ENCODE measurements around the gene GNMT. TPM values are rescaled to one million over a fixed set of nuclear protein-coding genes. Genes with fewer than 3 reads are reported as not detected.
"Not testable (repeated sequence)": the region's sequence is repeated elsewhere in the genome, so short reads cannot be mapped to it uniquely, and the experiment has no call there.

The GNMT gene
- polyA plus RNA-seq, 1 of the 3 experiments (the other 2 are of a cell fraction) = 2.0 TPM

DNA sequence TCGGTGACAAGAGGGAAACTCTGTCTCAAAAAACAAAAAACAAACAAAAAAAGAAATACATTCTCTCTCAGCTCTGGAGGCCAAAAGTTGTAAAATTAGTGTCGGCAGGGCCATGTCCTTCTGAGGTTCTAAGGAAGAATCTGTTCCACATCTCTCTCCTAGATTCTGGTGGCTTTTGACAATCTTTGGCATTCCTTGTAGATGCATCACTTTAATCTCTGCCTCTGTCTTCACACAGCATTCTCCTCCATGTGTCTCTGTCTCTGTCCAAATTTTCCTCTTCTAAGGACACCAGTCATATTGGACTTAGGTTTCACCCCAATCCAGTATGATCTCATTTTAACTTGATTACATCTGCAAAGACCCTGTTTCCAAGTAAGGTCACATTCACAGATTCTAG is 32.9 kb downstream of the GNMT start:
- H4K20me1 ChIP-seq (ENCODE audit: insufficient read depth) = no peaks in the 10 kb centered on the region
- peaks cover 19 to 24% of the 10 kb centered on the region in 2 experiments for H3K36me3 ChIP-seq (replicated peaks in 1 of 2; ENCODE audit: control insufficient read depth in 1 of 2, insufficient read depth in 2 of 2, low read length in 1 of 2)
- H3F3A ChIP-seq (replicated peaks; ENCODE audit: insufficient read depth) = peaks cover 7% of the 10 kb centered on the region
- H2AFZ ChIP-seq (ENCODE audit: low read depth) = no peak overlapping the region
- TF ChIP-seq MEF2A (IDR thresholded peaks at IDR 0.05; ENCODE audit: borderline replicate concordance, low read depth) (no peak), NRF1 (IDR thresholded peaks at IDR 0.05; ENCODE audit: low read depth, low read length) (no peak), SMC3 (IDR thresholded peaks at IDR 0.05; ENCODE audit: low read depth, low read length) (no peak), FOXJ3 (CRISPR knock-in tag; IDR thresholded peaks at IDR 0.05) (no peak), ZBTB33 (IDR thresholded peaks at IDR 0.05; ENCODE audit: borderline replicate concordance, low read depth) (no peak), FOSL2 (IDR thresholded peaks at IDR 0.05; ENCODE audit: borderline replicate concordance, low read depth) (no peak), MXI1 (IDR thresholded peaks at IDR 0.05; ENCODE audit: low read depth, low read length) (no peak), GATA2 (CRISPR knock-in tag; IDR thresholded peaks at IDR 0.05) (no peak), CHD2 (IDR thresholded peaks at IDR 0.05; ENCODE audit: low read length, partially characterized antibody) (no peak)
- H3K9me2 ChIP-seq = no peaks in the 10 kb centered on the region
- H3K4me2 ChIP-seq = no peak overlapping the region
- H3K9ac ChIP-seq = no peak overlapping the region
- peaks cover 0 to 1% of the 10 kb centered on the region in 2 experiments; a peak in 2 of 4 replicates for H3K4me1 ChIP-seq (ENCODE audit: control insufficient read depth in 1 of 2, insufficient read depth in 2 of 2, low read depth in 1 of 2, low read length in 1 of 2)
- no peaks in the 10 kb centered on the region for H3K9me3 ChIP-seq
- no peak for DNase-seq
- CTCF ChIA-PET = no interaction called here
- no peak overlapping the region for H3K27ac ChIP-seq (ENCODE audit: low read depth in 2 of 2, low read length in 1 of 2)
- H3K4me3 ChIP-seq (ENCODE audit: low read depth in 2 of 2, low read length in 1 of 2) = no peak overlapping the region
- no peaks in the 10 kb centered on the region for H3K27me3 ChIP-seq (ENCODE audit: insufficient read depth)
- POLR2A ChIA-PET = interaction anchor here (1.0 kb wide), 1 partner anchor 9 kb away, joined by 3 read pairs; the partner anchor contains the start of gene PPP2R5D
- WGBS (ENCODE audit: low lambda C conversion rate) = 88% methylated on average over 2 of the region's 2 CpGs
- peaks cover 19% of the 10 kb centered on the region; the same call in 1 of the 2 replicates for H3K79me2 ChIP-seq (ENCODE audit: insufficient read depth)

GRCh38 chr6:42996513-42996912 is 36.0 kb downstream of the GNMT start:
- TF ChIP-seq, protein P1, sequence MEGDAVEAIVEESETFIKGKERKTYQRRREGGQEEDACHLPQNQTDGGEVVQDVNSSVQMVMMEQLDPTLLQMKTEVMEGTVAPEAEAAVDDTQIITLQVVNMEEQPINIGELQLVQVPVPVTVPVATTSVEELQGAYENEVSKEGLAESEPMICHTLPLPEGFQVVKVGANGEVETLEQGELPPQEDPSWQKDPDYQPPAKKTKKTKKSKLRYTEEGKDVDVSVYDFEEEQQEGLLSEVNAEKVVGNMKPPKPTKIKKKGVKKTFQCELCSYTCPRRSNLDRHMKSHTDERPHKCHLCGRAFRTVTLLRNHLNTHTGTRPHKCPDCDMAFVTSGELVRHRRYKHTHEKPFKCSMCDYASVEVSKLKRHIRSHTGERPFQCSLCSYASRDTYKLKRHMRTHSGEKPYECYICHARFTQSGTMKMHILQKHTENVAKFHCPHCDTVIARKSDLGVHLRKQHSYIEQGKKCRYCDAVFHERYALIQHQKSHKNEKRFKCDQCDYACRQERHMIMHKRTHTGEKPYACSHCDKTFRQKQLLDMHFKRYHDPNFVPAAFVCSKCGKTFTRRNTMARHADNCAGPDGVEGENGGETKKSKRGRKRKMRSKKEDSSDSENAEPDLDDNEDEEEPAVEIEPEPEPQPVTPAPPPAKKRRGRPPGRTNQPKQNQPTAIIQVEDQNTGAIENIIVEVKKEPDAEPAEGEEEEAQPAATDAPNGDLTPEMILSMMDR (IDR thresholded peaks at IDR 0.05) = peak; percentile 30
- TF ChIP-seq, protein P2, sequence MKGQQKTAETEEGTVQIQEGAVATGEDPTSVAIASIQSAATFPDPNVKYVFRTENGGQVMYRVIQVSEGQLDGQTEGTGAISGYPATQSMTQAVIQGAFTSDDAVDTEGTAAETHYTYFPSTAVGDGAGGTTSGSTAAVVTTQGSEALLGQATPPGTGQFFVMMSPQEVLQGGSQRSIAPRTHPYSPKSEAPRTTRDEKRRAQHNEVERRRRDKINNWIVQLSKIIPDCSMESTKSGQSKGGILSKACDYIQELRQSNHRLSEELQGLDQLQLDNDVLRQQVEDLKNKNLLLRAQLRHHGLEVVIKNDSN (IDR thresholded peaks at IDR 0.05; ENCODE audit: borderline replicate concordance, low read depth) = no peak
- Histone ChIP-seq H4K20me1 (ENCODE audit: insufficient read depth) (no peaks in the 10 kb centered on the region), H3K4me1 (ENCODE audit: control insufficient read depth in 1 of 2, insufficient read depth in 2 of 2, low read depth in 1 of 2, low read length in 1 of 2) (no peaks in the 10 kb centered on the region), H3K79me2 (ENCODE audit: insufficient read depth) (peaks cover 32% of the 10 kb centered on the region; the same call in 1 of the 2 replicates), H2AFZ (ENCODE audit: low read depth) (no peak overlapping the region), H3K27ac (ENCODE audit: low read depth in 2 of 2, low read length in 1 of 2) (peak overlapping the region in 1 of 2 experiments; percentile 33; a peak in 1 of 4 replicates), H3K27me3 (ENCODE audit: insufficient read depth) (no peaks in the 10 kb centered on the region), H3K9me2 (no peaks in the 10 kb centered on the region), H3K9me3 (no peaks in the 10 kb centered on the region), H3K36me3 (replicated peaks in 1 of 2; ENCODE audit: control insufficient read depth in 1 of 2, insufficient read depth in 2 of 2, low read length in 1 of 2) (peaks cover under 1 to 2% of the 10 kb centered on the region in 2 experiments), H3F3A (replicated peaks; ENCODE audit: insufficient read depth) (peaks cover 7% of the 10 kb centered on the region), H3K9ac (no peak overlapping the region), H3K4me3 (ENCODE audit: low read depth in 2 of 2, low read length in 1 of 2) (no peak overlapping the region), H3K4me2 (no peak overlapping the region)
- POLR2A ChIA-PET = interaction anchor here (0.6 to 1.3 kb wide), 2 partner anchors 14 to 117 kb away, joined by 3 to 5 read pairs; partner anchors contain the start of gene RPL7L1
- CTCF ChIA-PET = interaction anchor here (1.0 to 1.4 kb wide), 3 partner anchors 8 to 16 kb away, joined by 3 read pairs; no protein-coding TSS in a partner anchor
- no peak for DNase-seq

- H3F3A ChIP-seq (replicated peaks; ENCODE audit: insufficient read depth); H4K20me1 ChIP-seq (ENCODE audit: insufficient read depth); H3K9me2 ChIP-seq; H3K4me3 ChIP-seq (ENCODE audit: low read depth in 2 of 2, low read length in 1 of 2); H3K27ac ChIP-seq (ENCODE audit: low read depth in 2 of 2, low read length in 1 of 2); DNase-seq; H3K27me3 ChIP-seq (ENCODE audit: insufficient read depth); H3K36me3 ChIP-seq (replicated peaks in 1 of 2; ENCODE audit: control insufficient read depth in 1 of 2, insufficient read depth in 2 of 2, low read length in 1 of 2); H3K4me1 ChIP-seq (ENCODE audit: control insufficient read depth in 1 of 2, insufficient read depth in 2 of 2, low read depth in 1 of 2, low read length in 1 of 2); H3K9me3 ChIP-seq; H2AFZ ChIP-seq (ENCODE audit: low read depth); H3K4me2 ChIP-seq; H3K9ac ChIP-seq: not testable (repeated sequence)
- ChIA-PET POLR2A (interaction anchor here (0.6 kb wide), 1 partner anchor 98 kb away, joined by 3 read pairs; no protein-coding TSS in a partner anchor), CTCF (interaction anchor here (1.1 to 2.0 kb wide), 2 partner anchors 10 to 97 kb away, joined by 4 to 7 read pairs; no protein-coding TSS in a partner anchor)
- peaks cover 18% of the 10 kb centered on the region; the same call in 1 of the 2 replicates for H3K79me2 ChIP-seq (ENCODE audit: insufficient read depth)
- WGBS (ENCODE audit: low lambda C conversion rate) = 97% methylated on average over 8 of the region's 9 CpGs
These were observed 37.7 kb downstream of the GNMT start for GRCh38 chr6:42998205-42998604.

All from SK-N-SH (cell line).